Psoas muscle (tissue), 8 donors: ENCODE measurements around the gene ACAT1. TPM values are rescaled to one million over a fixed set of nuclear protein-coding genes. Genes with fewer than 3 reads are reported as not detected.
"Not testable (repeated sequence)": the region's sequence is repeated elsewhere in the genome, so short reads cannot be mapped to it uniquely, and the experiment has no call there.

ENCODE experiments used
- ATAC-seq, 4 donors: fragments of 200-7000 bp; cut with Tn5 transposase; one replicate each; pipeline ENCODE4 v1.9.1; 2020; ENCODE audit warnings: moderate library complexity in 3 of 4, mild to moderate bottlenecking in 2 of 4
- DNase-seq, 2 donors: peaks; one replicate each; pipeline ENCODE4 v3.0.0-alpha.2; 2020
- H3K27ac ChIP-seq: fragments of 200-600 bp; one replicate; pipeline ENCODE4 v1.8.0; 2022
- H3K27me3 ChIP-seq, 3 donors: fragments of 200-600 bp in 1 of 3; one replicate each; pipeline versions ENCODE4 v1.6.1 to v1.8.0; 2013 to 2022; ENCODE audit warnings: low read length in 2 of 3, mild to moderate bottlenecking in 2 of 3, moderate library complexity in 1 of 3; ENCODE audit not compliant: insufficient read depth in 3 of 3
- H3K36me3 ChIP-seq, 2 donors: fragments of 200-600 bp in 1 of 2; one replicate each; pipeline versions ENCODE4 v1.6.1 to v1.8.0; 2013 to 2022; ENCODE audit warnings: low read depth in 1 of 2, mild to moderate bottlenecking in 1 of 2, moderate library complexity in 1 of 2; ENCODE audit not compliant: insufficient read depth in 1 of 2
- H3K4me1 ChIP-seq: fragments of 200-600 bp; one replicate; pipeline ENCODE4 v1.8.0; 2022
- H3K4me3 ChIP-seq: fragments of 200-600 bp; one replicate; pipeline ENCODE4 v1.8.0; 2022; ENCODE audit warnings: mild to moderate bottlenecking
- H3K9me3 ChIP-seq: fragments of 200-600 bp; one replicate; pipeline ENCODE4 v1.8.0; 2022
- CTCF ChIP-seq: fragments of 200-600 bp; IDR thresholded peaks from one replicate; pipeline ENCODE4 v1.8.0; 2022; ENCODE audit warnings: antibody characterized with exemption
- WGBS, 3 donors: extraction: QIAGEN DNeasy Blood & Tissue Kit; methylation state at CpG; one replicate each; pipeline versions ENCODE4 v1.1.6 to v1.1.7; 2013; 5-methylcytosine and 5-hydroxymethylcytosine counted together
- intact Hi-C, 2 donors: fragments of 100-400 bp; cut with DNase I; formaldehyde crosslinking; loops; one replicate each; pipeline versions ENCODE4 v1.11.0 to v1.14.2; 2022
- polyA plus RNA-seq, 3 donors: library from polyadenylated mRNA; stranded (reverse); fragments of 200-250 nt; gene quantifications; one replicate each; pipeline ENCODE4 v1.2.3, GENCODE V29; 2013
- total RNA-seq, 4 donors: library from RNA; stranded (reverse); fragmentation: NEBNext Ultra II Directional in 2 of 4; extraction: Animal tissue kit (Norgen Biotek cat#: 25700) in 2 of 4; gene quantifications; one replicate each; pipeline versions ENCODE4 v1.2.1 to v1.2.4, GENCODE V29; 2021 to 2023
- donor health status: healthy with polysubstance abuse.
- donor health status: DM: no; HTN: no; CAD: no; lungs with moderate emphysema.
- donor health status: Bipolar disorder and iron deficiency.
- donor health status: healthy.
- donor health status: DM: yes; HTN: yes; CAD: no.
- donor health status: DM: no; HTN: no; CAD: no.
- donor health status: DM: no; HTN: no; CAD: no.
- donor health status: DM: yes; HTN: yes; CAD: no.

The ACAT1 gene
- total and polyA plus RNA-seq, 7 donors, result 141 to 263 (median 176) TPM

GRCh38 chr11:108125096-108125495 is 3.7 kb downstream of the ACAT1 start:
- ATAC-seq, result no peak
- Histone ChIP-seq H3K4me1 (peaks cover 42% of the 10 kb centered on the region), H3K27ac (peak overlapping the region; percentile 95), H3K4me3 (no peak overlapping the region), H3K27me3 (no peaks in the 10 kb centered on the region), H3K36me3 (peaks cover 0 to 17% of the 10 kb centered on the region in 2 donors), H3K9me3 (no peaks in the 10 kb centered on the region)
- no peak for TF ChIP-seq CTCF
- intact Hi-C loops, result no loop called here
- 83 to 90% (median 84%) methylated on average over 5 of the region's 5 CpGs for WGBS, 3 donors
- DNase-seq, result no peak

- DNase-seq, result no peak
- Histone ChIP-seq H3K36me3 (peaks cover 2 to 44% of the 10 kb centered on the region in 2 donors), H3K4me1 (peaks cover 49% of the 10 kb centered on the region), H3K27ac (peak overlapping the region; percentile 47), H3K9me3 (no peaks in the 10 kb centered on the region), H3K27me3 (no peaks in the 10 kb centered on the region), H3K4me3 (no peak overlapping the region)
- ATAC-seq, result no peak
- 97 to 98% (median 97%) methylated on average over 2 of the region's 2 CpGs for WGBS, 3 donors
- TF ChIP-seq CTCF, result no peak
- intact Hi-C loops, result no loop called here
Observed at GRCh38 chr11:108128772-108129171, 7.4 kb downstream of the ACAT1 start.

GRCh38 chr11:108131993-108132392 is 10.6 kb downstream of the ACAT1 start:
- H3K36me3 ChIP-seq, result peaks cover 2 to 71% of the 10 kb centered on the region in 2 donors
- WGBS, 3 donors, result 89 to 95% (median 94%) methylated on average over 1 of the region's 1 CpG
- no peak for ATAC-seq

GRCh38 chr11:108132993-108133538 is 11.7 kb downstream of the ACAT1 start:
- Histone ChIP-seq H3K36me3 (peaks cover 2 to 70% of the 10 kb centered on the region in 2 donors), H3K4me1 (peaks cover 25% of the 10 kb centered on the region), H3K27ac (peak overlapping the region; percentile 50)
- intact Hi-C loops, DNase-seq, H3K9me3 ChIP-seq, H3K27me3 ChIP-seq, H3K4me3 ChIP-seq: not testable (repeated sequence)
- ATAC-seq, result peak in 3 of 4 donors; percentile 42 to 65 (median 63)
- 64 to 80% (median 68%) methylated on average over 2 of the region's 2 CpGs for WGBS, 3 donors

More at GRCh38 chr11:108131993-108132392, 10.6 kb downstream of the ACAT1 start:
- DNase-seq, result no peak
- Histone ChIP-seq H3K4me3 (no peak overlapping the region), H3K27me3 (no peaks in the 10 kb centered on the region), H3K27ac (peak overlapping the region; percentile 52), H3K9me3 (no peaks in the 10 kb centered on the region), H3K4me1 (peaks cover 34% of the 10 kb centered on the region)
- TF ChIP-seq CTCF, result no peak
- intact Hi-C loops, result no loop called here

- Histone ChIP-seq H3K4me3 (no peak overlapping the region), H3K4me1 (peaks cover 19% of the 10 kb centered on the region), H3K36me3 (peaks cover 8 to 87% of the 10 kb centered on the region in 2 donors), H3K27ac (peak overlapping the region; percentile 24), H3K27me3 (no peaks in the 10 kb centered on the region), H3K9me3 (no peaks in the 10 kb centered on the region)
- ATAC-seq (no peak), DNase-seq (no peak)
- intact Hi-C loops, result no loop called here
- no peak for TF ChIP-seq CTCF
- 65 to 78% (median 76%) methylated on average over 2 of the region's 2 CpGs for WGBS, 3 donors
Observed at GRCh38 chr11:108135845-108136544, 14.6 kb downstream of the ACAT1 start.
